GM12878 (cell line): Measurements from ENCODE around the gene URAD. TPM values are rescaled to one million over a fixed set of nuclear protein-coding genes. Genes with fewer than 3 reads are reported as not detected.

Experiments
- CUX1 ChIP-seq: IDR thresholded peaks from 2 replicates; pipeline ENCODE4 v1.6.1; 2012; ENCODE audit warnings: improper control_type of control experiment, low read depth, low read length; ENCODE audit not compliant: insufficient replicate concordance
- IKZF1 ChIP-seq: fragments of 450-650 bp; conservative IDR thresholded peaks from 2 replicates; pipeline ENCODE4 v1.6.1; 2017; ENCODE audit warnings: antibody characterized with exemption, mild to moderate bottlenecking
- MEF2A ChIP-seq: IDR thresholded peaks from 2 replicates; pipeline ENCODE4 v1.6.1; 2011; ENCODE audit warnings: low read depth, mild to moderate bottlenecking, low read length, moderate library complexity; ENCODE audit not compliant: insufficient read depth
- NFYB ChIP-seq: IDR thresholded peaks from 2 replicates; pipeline ENCODE4 v1.6.1; 2011; ENCODE audit warnings: low read depth, mild to moderate bottlenecking, low read length, improper control_type of control experiment, moderate library complexity; ENCODE audit not compliant: insufficient read depth
- PBX3 ChIP-seq: IDR thresholded peaks from 2 replicates; pipeline ENCODE4 v1.6.1; 2011; ENCODE audit warnings: mild to moderate bottlenecking, low read depth, low read length, moderate library complexity; ENCODE audit not compliant: insufficient replicate concordance
- ZSCAN29 ChIP-seq: fragments of 450-650 bp; IDR thresholded peaks from 2 replicates; pipeline ENCODE4 v1.6.1; 2017; ENCODE audit warnings: mild to moderate bottlenecking, moderate library complexity
- polyA plus RNA-seq, 11 experiments: library from polyadenylated mRNA; depleted of rRNA in 4 of 11; unstranded in 6 of 11; stranded (reverse) in 5 of 11; fragments of >200 nt; fragmentation: Nextera tagmentation in 4 of 11; fragmentation: Illumina TruSeq in 1 of 11; extraction: Ambion mirVana in 4 of 11; extraction: Trizol in 1 of 11; gene quantifications; 1 replicate in 1 of 11; 2 replicates in 10 of 11; pipeline versions ENCODE4 v1.2.1 to v1.2.3, GENCODE V29; 2011 to 2016; ENCODE audit warnings: inconsistent platforms in 2 of 11, missing spikeins in 2 of 11, low read depth in 1 of 11
- total RNA-seq, 4 experiments: library from RNA; depleted of rRNA in 3 of 4; stranded (reverse); fragments of >200 nt in 3 of 4; fragmentation: Illumina TruSeq in 1 of 4; extraction: Trizol in 1 of 4; gene quantifications; 2 replicates each; pipeline versions ENCODE4 v1.2.1 to v1.2.3, GENCODE V29; 2013 to 2021

The URAD gene
- total and polyA plus RNA-seq, 10 of the 15 experiments (the other 5 are each of a cell fraction or from before 2014, with no cell fraction given), result not detected

- no peak for TF ChIP-seq CUX1
- TF ChIP-seq IKZF1, result no peak
- TF ChIP-seq ZSCAN29, result no peak
- TF ChIP-seq NFYB, result no peak
- no peak for TF ChIP-seq MEF2A
- TF ChIP-seq PBX3, result no peak
Measured at GRCh38 chr13:27928805-27929753, 59.4 kb downstream of the URAD start (continued).
